Measurements from ENCODE around the gene DEK.
"Not testable (repeated sequence)": the region's sequence is repeated elsewhere in the genome, so short reads cannot be mapped to it uniquely, and the experiment has no call there.

Gene DEK

GRCh38 chr6:18234564-18234963 is 29.8 kb downstream of the DEK start:
- no peak for DNase-seq

GRCh38 chr6:18233770-18234169 is 30.6 kb downstream of the DEK start:
- not testable (repeated sequence) for DNase-seq

GRCh38 chr6:18231856-18232255 is 32.5 kb downstream of the DEK start:
- not testable (repeated sequence) for DNase-seq

- DNase-seq: not testable (repeated sequence)
These were observed 35.7 kb downstream of the DEK start for GRCh38 chr6:18228590-18228989.

- not testable (repeated sequence) for DNase-seq
These were observed 37.2 kb downstream of the DEK start for GRCh38 chr6:18227166-18227565.

- DNase-seq: not testable (repeated sequence)
These were observed 37.8 kb downstream of the DEK start for GRCh38 chr6:18226451-18227105.

- no peak for DNase-seq
These were observed 43.1 kb downstream of the DEK start for GRCh38 chr6:18221288-18221615.

GRCh38 chr6:18219591-18219990 is 44.7 kb downstream of the DEK start:
- DNase-seq: no peak

GRCh38 chr6:18218233-18218632 is 46.1 kb downstream of the DEK start:
- no peak for DNase-seq

- DNase-seq: no peak
These were observed 47.9 kb downstream of the DEK start for GRCh38 chr6:18216411-18216810.

- DNase-seq: no peak
These were observed 48.9 kb downstream of the DEK start for GRCh38 chr6:18215436-18215835.

- DNase-seq: no peak
These were observed 50.3 kb downstream of the DEK start for GRCh38 chr6:18214003-18214402.

GRCh38 chr6:18213439-18213838 is 50.9 kb downstream of the DEK start:
- no peak for DNase-seq

- DNase-seq: no peak
These were observed 52.1 kb downstream of the DEK start for GRCh38 chr6:18212231-18212630.

- no peak for DNase-seq
These were observed 53.0 kb downstream of the DEK start for GRCh38 chr6:18211338-18211737.

GRCh38 chr6:18210707-18211106 is 53.6 kb downstream of the DEK start:
- no peak for DNase-seq

- no peak for DNase-seq
These were observed 54.7 kb downstream of the DEK start for GRCh38 chr6:18209539-18210197.

- not testable (repeated sequence) for DNase-seq
These were observed 55.6 kb downstream of the DEK start for GRCh38 chr6:18208778-18209177.

- no peak for DNase-seq
These were observed 56.4 kb downstream of the DEK start for GRCh38 chr6:18207949-18208348.

- DNase-seq: peak; percentile 74
These were observed 56.9 kb downstream of the DEK start for GRCh38 chr6:18207438-18207837.

GRCh38 chr6:18206591-18206990 is 57.7 kb downstream of the DEK start:
- DNase-seq: no peak

- DNase-seq: no peak
These were observed 59.6 kb downstream of the DEK start for GRCh38 chr6:18204691-18205090.

GRCh38 chr6:18203786-18204185 is 60.5 kb downstream of the DEK start:
- DNase-seq: no peak

- no peak for DNase-seq
These were observed 72.3 kb downstream of the DEK start for GRCh38 chr6:18192026-18192425.

GRCh38 chr6:18189196-18189595 is 75.1 kb downstream of the DEK start:
- DNase-seq: no peak

Measured in midbrain (tissue), 1 donor.